Esophagus squamous epithelium (tissue), 5 donors: ENCODE measurements around the gene NUDT16. TPM values are rescaled to one million over a fixed set of nuclear protein-coding genes. Genes with fewer than 3 reads are reported as not detected.
A peak's percentile ranks its signal among the peaks of the same experiment; 100 is the strongest.
"Not testable (repeated sequence)": the region's sequence is repeated elsewhere in the genome, so short reads cannot be mapped to it uniquely, and the experiment has no call there.

Source experiments
- DNase-seq: peaks from one replicate; lab custom pipeline; 2025; lab: John Stamatoyannopoulos, UW
- H3K27ac ChIP-seq, 4 donors: fragments of 200-600 bp; sonication (generic); one replicate each; pipeline ENCODE4 v1.5.1; 2016 to 2019; ENCODE audit warnings: mild to moderate bottlenecking in 1 of 4
- H3K27me3 ChIP-seq, 4 donors: fragments of 200-600 bp; sonication (generic); 1 replicate in 3 of 4; 2 replicates in 1 of 4; pipeline versions ENCODE4 v1.5.1 to v1.6.0; 2017 to 2021; ENCODE audit warnings: antibody characterized with exemption in 1 of 4
- H3K36me3 ChIP-seq, 3 donors: fragments of 200-600 bp; sonication (generic); one replicate each; pipeline ENCODE4 v1.5.1; 2016 to 2019
- H3K4me1 ChIP-seq, 3 donors: fragments of 200-600 bp; sonication (generic); one replicate each; pipeline ENCODE4 v1.5.1; 2017 to 2019
- H3K4me3 ChIP-seq, 4 donors: fragments of 200-600 bp; sonication (generic); 1 replicate in 3 of 4; 2 replicates in 1 of 4; pipeline ENCODE4 v1.5.1; 2016 to 2019; ENCODE audit warnings: mild to moderate bottlenecking in 2 of 4, moderate library complexity in 1 of 4
- H3K9me3 ChIP-seq, 3 donors: fragments of 200-600 bp; sonication (generic); one replicate each; pipeline ENCODE4 v1.5.1; 2016 to 2019
- POLR2A ChIP-seq, 4 donors: fragments of 450-650 bp; IDR thresholded peaks; one replicate each; pipeline ENCODE4 v1.6.1; 2017; ENCODE audit warnings: antibody characterized with exemption in 4 of 4, mild to moderate bottlenecking in 4 of 4, moderate library complexity in 3 of 4
- WGBS, 2 donors: methylation state at CpG; one replicate each; pipeline ENCODE4 v1.1.5; 2018; 5-methylcytosine and 5-hydroxymethylcytosine counted together
- intact Hi-C: fragments of 100-400 bp; cut with DNase I; formaldehyde crosslinking; loops from one replicate; pipeline ENCODE4 v1.15.0; 2022
- total RNA-seq, 4 donors: library from RNA; depleted of rRNA; stranded (reverse); fragments of >200 nt; gene quantifications; one replicate each; pipeline ENCODE4 v1.1.0, GENCODE V29; 2016
- TF ChIP-seq, protein P1 (sequence below), 6 experiments: fragments of 450-650 bp in 4 of 6; fragments of 200-600 bp in 2 of 6; sonication (generic) in 2 of 6; IDR thresholded peaks; one replicate each; pipeline ENCODE4 v1.5.1; 2016 to 2019; ENCODE audit warnings: antibody characterized with exemption in 6 of 6, mild to moderate bottlenecking in 4 of 6, moderate library complexity in 4 of 6
- donor health status: DM: yes; HTN: yes; CAD: no.

The NUDT16 gene
- total RNA-seq, 4 donors from 2014 or later = 5.5 to 29.0 (median 7.8) TPM

DNA sequence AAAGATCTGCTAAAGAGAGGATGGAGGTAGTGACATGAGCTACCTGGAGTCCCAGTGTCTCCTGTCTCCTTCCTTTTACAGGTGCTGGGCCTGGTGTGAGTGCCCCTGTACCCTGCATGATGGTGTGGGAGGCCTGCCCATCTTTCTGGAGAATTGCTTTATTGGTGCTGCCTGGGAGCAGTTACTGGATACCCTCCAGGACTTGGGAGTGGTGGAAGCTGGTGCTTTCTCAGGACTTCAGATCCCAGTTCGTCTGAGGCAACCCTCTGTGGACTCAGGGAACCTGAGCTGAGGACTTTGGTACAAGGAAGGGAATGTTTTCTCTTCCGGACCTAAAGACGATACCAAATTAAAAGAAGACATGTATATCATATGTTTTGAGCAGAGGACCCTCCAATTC, 18.3 kb upstream of the NUDT16 start:
- Histone ChIP-seq H3K9me3 (no peaks in the 10 kb centered on the region), H3K36me3 (no peaks in the 10 kb centered on the region), H3K27me3 (peaks cover 0 to 14% (median 0%) of the 10 kb centered on the region in 4 donors), H3K27ac (no peak overlapping the region), H3K4me3 (no peak overlapping the region), H3K4me1 (peaks cover 0 to 18% (median 2%) of the 10 kb centered on the region in 3 donors)
- intact Hi-C loops = no loop called here
- 100% methylated on average over 1 to 2 of the region's 3 CpGs for WGBS, 2 donors
- DNase-seq = no peak
- no peak for TF ChIP-seq POLR2A (IDR thresholded peaks at IDR 0.05)
- TF ChIP-seq, protein P1, sequence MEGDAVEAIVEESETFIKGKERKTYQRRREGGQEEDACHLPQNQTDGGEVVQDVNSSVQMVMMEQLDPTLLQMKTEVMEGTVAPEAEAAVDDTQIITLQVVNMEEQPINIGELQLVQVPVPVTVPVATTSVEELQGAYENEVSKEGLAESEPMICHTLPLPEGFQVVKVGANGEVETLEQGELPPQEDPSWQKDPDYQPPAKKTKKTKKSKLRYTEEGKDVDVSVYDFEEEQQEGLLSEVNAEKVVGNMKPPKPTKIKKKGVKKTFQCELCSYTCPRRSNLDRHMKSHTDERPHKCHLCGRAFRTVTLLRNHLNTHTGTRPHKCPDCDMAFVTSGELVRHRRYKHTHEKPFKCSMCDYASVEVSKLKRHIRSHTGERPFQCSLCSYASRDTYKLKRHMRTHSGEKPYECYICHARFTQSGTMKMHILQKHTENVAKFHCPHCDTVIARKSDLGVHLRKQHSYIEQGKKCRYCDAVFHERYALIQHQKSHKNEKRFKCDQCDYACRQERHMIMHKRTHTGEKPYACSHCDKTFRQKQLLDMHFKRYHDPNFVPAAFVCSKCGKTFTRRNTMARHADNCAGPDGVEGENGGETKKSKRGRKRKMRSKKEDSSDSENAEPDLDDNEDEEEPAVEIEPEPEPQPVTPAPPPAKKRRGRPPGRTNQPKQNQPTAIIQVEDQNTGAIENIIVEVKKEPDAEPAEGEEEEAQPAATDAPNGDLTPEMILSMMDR (IDR thresholded peaks at IDR 0.05) = no peak

DNA sequence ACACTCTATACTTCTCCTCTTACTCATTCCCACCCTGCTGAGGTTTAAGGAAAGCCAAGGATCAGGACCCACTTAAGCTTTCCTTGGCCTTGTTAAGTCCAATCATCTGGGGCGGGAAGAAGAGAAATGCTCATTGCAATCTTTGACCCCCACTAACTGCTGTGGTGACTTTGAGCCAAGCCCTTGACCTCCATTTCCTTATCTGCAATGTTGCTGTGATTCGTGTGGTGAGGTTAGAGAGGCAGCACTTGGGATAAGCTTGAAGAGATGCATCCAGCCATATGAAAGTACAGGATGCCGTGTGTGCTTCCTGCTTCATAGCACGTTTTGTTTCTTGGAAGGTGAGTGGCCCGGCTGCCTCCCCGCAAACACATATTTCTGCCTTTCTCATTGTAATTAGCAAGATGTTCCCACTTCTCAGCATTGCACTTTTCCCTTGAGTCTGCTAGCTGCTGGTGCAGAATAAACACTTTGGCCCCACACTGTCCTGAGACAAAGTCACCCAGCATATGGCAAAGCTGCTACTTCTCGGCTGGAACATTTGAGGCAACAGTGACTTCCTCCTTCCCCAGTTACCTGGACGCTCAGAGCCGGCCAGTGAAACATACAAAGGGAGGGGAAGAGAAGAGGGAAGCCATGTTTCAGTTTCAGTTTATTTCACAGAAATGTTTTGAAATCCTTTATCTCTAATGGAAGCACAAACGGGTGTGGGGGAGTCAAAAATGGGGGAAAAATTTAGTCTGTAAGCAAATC, 10.5 kb upstream of the NUDT16 start:
- Histone ChIP-seq H3K27me3 (no peaks in the 10 kb centered on the region), H3K4me3 (no peak overlapping the region), H3K9me3 (no peaks in the 10 kb centered on the region), H3K36me3 (peaks cover 0 to 5% (median 0%) of the 10 kb centered on the region in 3 donors), H3K4me1 (no peaks in the 10 kb centered on the region), H3K27ac (no peak overlapping the region)
- WGBS, 2 donors = 77 to 81% methylated on average over 6 to 10 of the region's 10 CpGs
- intact Hi-C loops = no loop called here
- no peak for DNase-seq
- TF ChIP-seq POLR2A (IDR thresholded peaks at IDR 0.05) = no peak
- TF ChIP-seq, protein P1 (IDR thresholded peaks at IDR 0.05) = no peak

DNA sequence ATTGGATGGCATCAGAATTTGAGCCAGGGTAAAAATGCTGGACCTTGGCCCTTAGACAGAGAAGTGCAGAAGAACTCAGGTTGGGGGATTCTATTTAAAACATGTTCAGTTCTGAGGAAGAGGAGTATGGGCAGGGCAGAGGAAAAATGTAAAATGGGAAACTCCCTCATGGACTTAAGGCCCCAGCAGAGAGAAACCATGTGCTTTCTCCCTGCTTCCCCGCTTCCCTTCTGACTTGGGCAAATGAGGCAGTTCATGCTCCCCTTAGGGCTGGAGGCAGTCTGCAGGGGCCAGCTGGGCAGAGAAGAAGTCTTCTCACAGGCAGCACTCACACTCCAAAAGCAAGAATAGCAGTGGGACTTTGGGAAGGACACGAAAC, 9.9 kb upstream of the NUDT16 start:
- WGBS, 2 donors = 80 to 90% methylated on average over 1 of the region's 2 CpGs

DNA sequence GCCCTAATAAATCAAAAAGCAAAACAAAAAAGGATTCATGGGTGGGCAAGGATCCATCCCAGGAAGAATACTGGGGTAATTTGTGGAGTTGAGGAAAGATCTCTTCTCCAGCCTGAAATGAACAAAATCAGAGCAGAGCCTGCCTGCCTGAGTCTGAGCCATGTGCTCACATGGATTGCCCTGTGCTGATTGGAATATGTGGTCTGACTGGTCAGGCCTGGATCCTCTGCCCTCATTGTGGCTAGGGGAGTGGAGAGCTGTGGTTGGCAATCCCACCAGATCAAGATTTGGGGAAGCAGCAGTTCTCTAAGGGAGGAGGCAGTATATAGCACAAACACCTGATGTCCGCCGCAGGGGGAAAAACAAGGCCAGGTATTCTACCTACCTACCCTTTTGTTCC, 6.8 kb upstream of the NUDT16 start:
- no peak for DNase-seq
- H3K4me1 ChIP-seq = peaks cover 0 to 5% (median 2%) of the 10 kb centered on the region in 3 donors
- no peaks in the 10 kb centered on the region for H3K9me3 ChIP-seq
- WGBS, 2 donors = 95% methylated on average over 2 of the region's 2 CpGs
- no peak overlapping the region for H3K4me3 ChIP-seq
- TF ChIP-seq, protein P1 (IDR thresholded peaks at IDR 0.05) = no peak
- TF ChIP-seq POLR2A (IDR thresholded peaks at IDR 0.05) = no peak
- H3K27me3 ChIP-seq = no peaks in the 10 kb centered on the region
- intact Hi-C loops = no loop called here
- peaks cover 0 to 9% (median 0%) of the 10 kb centered on the region in 3 donors for H3K36me3 ChIP-seq
- no peak overlapping the region for H3K27ac ChIP-seq

More for the DNA sequence above, 9.9 kb upstream of the NUDT16 start:
- Histone ChIP-seq H3K4me1 (no peaks in the 10 kb centered on the region), H3K4me3 (no peak overlapping the region), H3K36me3 (peaks cover 0 to 9% (median 0%) of the 10 kb centered on the region in 3 donors), H3K27me3 (no peaks in the 10 kb centered on the region), H3K27ac (no peak overlapping the region), H3K9me3 (no peaks in the 10 kb centered on the region)
- intact Hi-C loops = no loop called here
- no peak for DNase-seq
- TF ChIP-seq, protein P1 (IDR thresholded peaks at IDR 0.05) = no peak
- TF ChIP-seq POLR2A (IDR thresholded peaks at IDR 0.05) = no peak

DNA sequence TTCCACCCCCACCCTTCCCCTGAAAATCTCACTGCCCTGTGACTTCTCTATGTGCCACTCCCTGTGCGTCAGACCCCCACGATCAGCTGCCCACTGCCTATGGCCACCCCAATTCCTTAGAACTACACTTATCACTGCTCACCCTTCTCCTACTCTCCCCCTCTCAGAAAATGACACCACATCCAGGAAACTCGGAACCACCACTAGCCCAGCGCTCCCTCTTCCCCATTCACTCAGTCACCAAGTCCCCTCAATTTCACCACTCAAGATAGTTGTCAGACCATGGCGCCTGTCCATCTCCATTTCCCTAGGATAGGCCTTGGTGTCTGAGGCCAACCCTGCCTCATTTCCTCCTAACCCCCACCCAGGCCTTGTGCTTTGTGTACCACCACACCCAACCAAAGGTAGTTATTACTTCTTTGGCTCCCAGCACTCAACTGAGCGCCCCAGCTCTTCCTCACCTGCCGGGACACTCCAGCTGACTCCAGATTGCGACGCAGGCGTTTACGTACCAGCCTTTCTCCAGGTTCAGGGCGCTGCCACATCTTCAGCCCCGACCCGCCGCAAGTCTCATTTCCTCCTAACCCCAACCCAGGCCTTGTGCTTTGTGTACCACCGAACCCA, 641 bp upstream of the NUDT16 start:
- intact Hi-C loops, DNase-seq, H3K27me3 ChIP-seq, H3K9me3 ChIP-seq: not testable (repeated sequence)
- WGBS, 2 donors = 10% methylated on average over 16 of the region's 16 CpGs
- H3K4me1 ChIP-seq = peaks cover 12 to 48% (median 18%) of the 10 kb centered on the region in 3 donors
- peaks cover 0 to 33% (median 4%) of the 10 kb centered on the region in 3 donors for H3K36me3 ChIP-seq
- H3K4me3 ChIP-seq = peak overlapping the region; percentile 75 to 99 (median 82)
- peak overlapping the region; percentile 84 to 94 (median 90) for H3K27ac ChIP-seq
